Right lobe of liver (tissue), 6 donors: ENCODE results near the gene TENM3. TPM values are rescaled to one million over a fixed set of nuclear protein-coding genes. Genes with fewer than 3 reads are reported as not detected.

Experiments used
- ATAC-seq, 4 donors: fragments of 200-7000 bp; cut with Tn5 transposase; one replicate each; pipeline ENCODE4 v1.9.1; 2020; ENCODE audit warnings: mild to moderate bottlenecking in 4 of 4, moderate library complexity in 4 of 4
- DNase-seq, 3 donors: peaks; one replicate each; pipeline ENCODE4 v3.0.0-alpha.2; 2020
- H3K27ac ChIP-seq, 3 donors: fragments of 200-600 bp; one replicate each; pipeline ENCODE4 v1.8.0; 2022
- H3K27me3 ChIP-seq, 2 donors: fragments of 200-600 bp; one replicate each; pipeline ENCODE4 v1.8.0; 2022
- H3K36me3 ChIP-seq, 4 donors: fragments of 200-600 bp; sonication (generic) in 1 of 4; one replicate each; pipeline versions ENCODE4 v1.5.1 to v1.8.0; 2017 to 2022; ENCODE audit warnings: control low read depth in 1 of 4
- H3K4me1 ChIP-seq, 4 donors: fragments of 200-600 bp; sonication (generic) in 1 of 4; one replicate each; pipeline versions ENCODE4 v1.5.1 to v1.8.0; 2017 to 2022; ENCODE audit warnings: control low read depth in 1 of 4
- H3K4me3 ChIP-seq, 3 donors: fragments of 200-600 bp; one replicate each; pipeline ENCODE4 v1.8.0; 2022
- H3K9me3 ChIP-seq, 4 donors: fragments of 200-600 bp; sonication (generic) in 1 of 4; one replicate each; pipeline versions ENCODE4 v1.5.1 to v1.8.0; 2017 to 2022; ENCODE audit warnings: control low read depth in 1 of 4
- CTCF ChIP-seq, 4 donors: fragments of 200-600 bp in 3 of 4; fragments of 450-650 bp in 1 of 4; IDR thresholded peaks; one replicate each; pipeline versions ENCODE4 v1.5.1 to v1.8.0; 2016 to 2022; ENCODE audit warnings: antibody characterized with exemption in 4 of 4, mild to moderate bottlenecking in 2 of 4
- POLR2A ChIP-seq: fragments of 450-650 bp; IDR thresholded peaks from one replicate; pipeline ENCODE4 v1.6.1; 2017; ENCODE audit warnings: antibody characterized with exemption, mild to moderate bottlenecking
- WGBS: methylation state at CpG from one replicate; pipeline ENCODE4 v1.1.6; 2018; ENCODE audit warnings: low coverage, low lambda C conversion rate; ENCODE audit not compliant: insufficient coverage; ENCODE audit errors: missing lambda C conversion rate; 5-methylcytosine and 5-hydroxymethylcytosine counted together
- intact Hi-C, 2 donors: fragments of 100-400 bp; cut with DNase I; formaldehyde crosslinking; loops; one replicate each; pipeline versions ENCODE4 v1.11.2 to v1.14.1; 2022
- total RNA-seq, 6 experiments: library from RNA; depleted of rRNA in 2 of 6; stranded (reverse); fragments of >200 nt in 2 of 6; fragmentation: NEBNext Ultra II Directional in 3 of 6; extraction: Animal tissue kit (Norgen Biotek cat#: 25700) in 3 of 6; gene quantifications; one replicate each; pipeline versions ENCODE4 v1.1.0 to v1.2.4, GENCODE V29; 2016 to 2023
- donor health status: DM: no; HTN: yes; CAD: no.
- donor health status: DM: no; HTN: no; CAD: no.
- donor health status: DM: no; HTN: no; CAD: no.
- donor health status: DM: no; HTN: yes; CAD: no.
- donor health status: DM: no; HTN: yes; CAD: no.

The TENM3 gene
- total RNA-seq, 6 experiments from 2014 or later, result 0.06 to 3.0 (median 1.1) TPM

GRCh38 chr4:182493377-182493776 lies 250.2 kb downstream of the TENM3 start:
- no peak overlapping the region for H3K4me3 ChIP-seq
- TF ChIP-seq CTCF (IDR thresholded peaks at IDR 0.05) (no peak), POLR2A (no peak)
- H3K9me3 ChIP-seq, result no peaks in the 10 kb centered on the region
- no peak overlapping the region for H3K27ac ChIP-seq
- H3K27me3 ChIP-seq, result no peaks in the 10 kb centered on the region
- no peak for DNase-seq
- no peak for ATAC-seq
- H3K36me3 ChIP-seq, result no peaks in the 10 kb centered on the region
- 60% methylated on average over 3 of the region's 3 CpGs for WGBS
- intact Hi-C loops, result no loop called here
- H3K4me1 ChIP-seq, result no peaks in the 10 kb centered on the region

- Histone ChIP-seq H3K36me3 (no peaks in the 10 kb centered on the region), H3K9me3 (no peaks in the 10 kb centered on the region), H3K27ac (no peak overlapping the region), H3K4me3 (no peak overlapping the region), H3K4me1 (no peaks in the 10 kb centered on the region), H3K27me3 (no peaks in the 10 kb centered on the region)
- DNase-seq (no peak), ATAC-seq (no peak)
- TF ChIP-seq POLR2A (no peak), CTCF (IDR thresholded peaks at IDR 0.05) (no peak)
- WGBS, result 66% methylated on average over 2 of the region's 2 CpGs
- intact Hi-C loops, result no loop called here
Measured at GRCh38 chr4:182494103-182494502, 250.9 kb downstream of the TENM3 start.

DNA sequence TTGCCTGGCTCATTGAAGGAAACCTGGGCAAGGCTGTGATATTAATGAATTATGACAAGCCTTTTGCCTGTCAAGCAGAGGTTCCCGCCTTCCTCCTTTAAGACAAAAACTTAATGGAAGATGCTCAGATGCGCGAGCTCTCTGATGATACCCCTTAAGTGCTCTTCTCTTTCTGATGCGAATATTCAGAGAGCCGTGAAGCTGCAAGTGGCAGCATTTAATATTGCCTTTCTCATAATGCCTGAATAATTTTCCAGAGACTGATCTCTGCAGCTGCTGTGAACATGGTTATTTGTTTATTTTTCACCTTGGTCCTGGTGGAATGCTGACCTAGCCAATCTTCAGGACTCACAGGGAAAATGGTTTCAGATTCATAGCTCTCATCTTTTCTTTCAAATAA lies 251.8 kb downstream of the TENM3 start:
- Histone ChIP-seq H3K27me3 (no peaks in the 10 kb centered on the region), H3K36me3 (no peaks in the 10 kb centered on the region), H3K4me3 (no peak overlapping the region), H3K4me1 (no peaks in the 10 kb centered on the region), H3K9me3 (no peaks in the 10 kb centered on the region), H3K27ac (no peak overlapping the region)
- ATAC-seq, result no peak
- intact Hi-C loops, result no loop called here
- no peak for TF ChIP-seq CTCF (IDR thresholded peaks at IDR 0.05)
- no peak for TF ChIP-seq POLR2A
- no peak for DNase-seq
- 71% methylated on average over 4 of the region's 5 CpGs for WGBS

DNA sequence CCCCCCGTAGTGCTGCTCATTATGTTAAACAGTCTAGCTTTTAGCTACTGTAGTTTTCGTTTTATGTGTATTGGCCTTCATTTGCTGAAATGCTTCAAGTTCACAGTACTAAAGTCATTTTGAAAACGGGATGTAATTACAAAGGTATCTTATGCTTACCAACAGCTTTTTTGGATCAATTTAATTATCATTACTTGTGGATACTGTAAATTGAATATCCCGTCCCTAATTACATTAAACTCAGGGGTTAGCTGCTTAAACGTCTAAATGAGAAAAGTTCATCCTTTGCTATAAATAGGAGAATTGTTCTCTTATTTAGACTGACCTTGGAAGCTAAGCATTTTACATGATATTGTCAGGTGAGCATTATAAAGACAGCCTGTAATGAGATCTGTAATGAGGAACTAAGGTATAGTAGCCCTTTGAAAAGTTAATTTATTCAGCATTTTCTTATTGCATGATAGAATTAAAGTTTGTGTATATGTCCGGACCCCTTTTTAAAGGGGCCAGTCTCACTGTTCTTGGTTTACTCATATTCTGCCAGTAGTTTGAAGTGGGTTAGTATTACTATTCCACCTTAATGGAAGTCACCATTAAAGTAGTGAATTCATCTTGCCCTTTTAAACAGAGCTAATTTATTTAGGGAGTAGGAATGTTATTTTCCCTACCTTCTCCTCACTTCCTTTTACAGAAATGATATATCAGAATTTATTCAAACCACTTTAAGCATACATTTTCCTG lies 252.6 kb downstream of the TENM3 start:
- Histone ChIP-seq H3K27me3 (no peaks in the 10 kb centered on the region), H3K4me3 (no peak overlapping the region), H3K27ac (no peak overlapping the region), H3K36me3 (no peaks in the 10 kb centered on the region), H3K9me3 (no peaks in the 10 kb centered on the region), H3K4me1 (no peaks in the 10 kb centered on the region)
- intact Hi-C loops, result no loop called here
- TF ChIP-seq POLR2A, result no peak
- no peak for TF ChIP-seq CTCF (IDR thresholded peaks at IDR 0.05)
- 50% methylated on average over 6 of the region's 6 CpGs for WGBS
- DNase-seq, result no peak
- ATAC-seq, result no peak
